Esophagus muscularis mucosa (tissue), 4 donors: Measurements from ENCODE around the gene SLC10A2. TPM values are rescaled to one million over a fixed set of nuclear protein-coding genes. Genes with fewer than 3 reads are reported as not detected.

ENCODE experiments used
- DNase-seq: peaks from one replicate; pipeline ENCODE4 v3.0.0-alpha.2; 2017; ENCODE audit errors: extremely low spot score
- H3K27ac ChIP-seq, 4 donors: fragments of 200-600 bp; sonication (generic); replicated peaks in 1 of 4; 1 replicate in 3 of 4; 2 replicates in 1 of 4; pipeline ENCODE4 v1.5.1; 2016 to 2019; ENCODE audit warnings: mild to moderate bottlenecking in 1 of 4
- H3K27me3 ChIP-seq, 4 donors: fragments of 200-600 bp; sonication (generic); one replicate each; pipeline versions ENCODE4 v1.5.1 to v1.6.0; 2016 to 2019
- H3K36me3 ChIP-seq, 4 donors: fragments of 200-600 bp; sonication (generic); one replicate each; pipeline ENCODE4 v1.5.1; 2016 to 2019
- H3K4me1 ChIP-seq, 4 donors: fragments of 200-600 bp; sonication (generic); one replicate each; pipeline ENCODE4 v1.5.1; 2016 to 2019
- H3K4me3 ChIP-seq, 4 donors: fragments of 200-600 bp; sonication (generic); 1 replicate in 2 of 4; 2 replicates in 2 of 4; pipeline ENCODE4 v1.5.1; 2016 to 2019; ENCODE audit warnings: mild to moderate bottlenecking in 4 of 4, moderate library complexity in 1 of 4
- H3K9me3 ChIP-seq, 4 donors: fragments of 200-600 bp; sonication (generic); 1 replicate in 3 of 4; 2 replicates in 1 of 4; pipeline ENCODE4 v1.5.1; 2016 to 2019
- CTCF ChIP-seq, 3 experiments: fragments of 200-600 bp in 2 of 3; fragments of 450-650 bp in 1 of 3; sonication (generic) in 2 of 3; IDR thresholded peaks; one replicate each; pipeline ENCODE4 v1.5.1; 2017 to 2019; ENCODE audit warnings: antibody characterized with exemption in 3 of 3, mild to moderate bottlenecking in 2 of 3, moderate library complexity in 1 of 3
- EP300 ChIP-seq: sonication (generic); formaldehyde crosslinking; IDR thresholded peaks from one replicate; pipeline ENCODE4 v1.6.1; 2017; ENCODE audit warnings: antibody characterized with exemption
- POLR2A ChIP-seq: fragments of 450-650 bp; IDR thresholded peaks from one replicate; pipeline ENCODE4 v1.6.1; 2017; ENCODE audit warnings: antibody characterized with exemption, moderate library complexity, mild to moderate bottlenecking, low read depth
- POLR2AphosphoS5 ChIP-seq, 2 donors: sonication (generic); formaldehyde crosslinking; IDR thresholded peaks; one replicate each; pipeline ENCODE4 v1.6.1; 2017; ENCODE audit warnings: antibody characterized with exemption in 2 of 2
- WGBS: methylation state at CpG from one replicate; pipeline ENCODE4 v1.1.5; 2018; 5-methylcytosine and 5-hydroxymethylcytosine counted together
- intact Hi-C: fragments of 100-400 bp; cut with DNase I; formaldehyde crosslinking; loops from one replicate; pipeline ENCODE4 v1.15.1; 2023
- total RNA-seq, 4 donors: library from RNA; depleted of rRNA; stranded (reverse); fragments of >200 nt; gene quantifications; one replicate each; pipeline versions ENCODE4 v1.1.0 to v1.2.1, GENCODE V29; 2016

SLC10A2 gene
- total RNA-seq, 4 donors from 2014 or later = not detected

GRCh38 chr13:103101901-103102300 is 35.7 kb upstream of the SLC10A2 start:
- intact Hi-C loops = no loop called here
- H3K27me3 ChIP-seq = no peaks in the 10 kb centered on the region
- H3K36me3 ChIP-seq = no peaks in the 10 kb centered on the region
- no peak overlapping the region for H3K27ac ChIP-seq
- H3K9me3 ChIP-seq = no peaks in the 10 kb centered on the region
- DNase-seq = no peak
- no peak for TF ChIP-seq CTCF (IDR thresholded peaks at IDR 0.05)
- no peak for TF ChIP-seq POLR2AphosphoS5 (IDR thresholded peaks at IDR 0.05)
- no peak for TF ChIP-seq POLR2A
- 91% methylated on average over 7 of the region's 7 CpGs for WGBS
- peaks cover 0 to 7% (median 0%) of the 10 kb centered on the region in 4 donors for H3K4me1 ChIP-seq
- no peak overlapping the region for H3K4me3 ChIP-seq

- no peaks in the 10 kb centered on the region for H3K27me3 ChIP-seq
- no peaks in the 10 kb centered on the region for H3K36me3 ChIP-seq
- 28% methylated on average over 2 of the region's 2 CpGs for WGBS
- no peaks in the 10 kb centered on the region for H3K9me3 ChIP-seq
- TF ChIP-seq POLR2AphosphoS5 (IDR thresholded peaks at IDR 0.05) (no peak), CTCF (IDR thresholded peaks at IDR 0.05) (no peak), EP300 (no peak), POLR2A (no peak)
- DNase-seq = no peak
- H3K27ac ChIP-seq = no peak overlapping the region
- H3K4me1 ChIP-seq = peaks cover 0 to 7% (median 0%) of the 10 kb centered on the region in 4 donors
- no peak overlapping the region for H3K4me3 ChIP-seq
- intact Hi-C loops = no loop called here
These were observed 35.3 kb upstream of the SLC10A2 start for GRCh38 chr13:103101500-103101899.

- no peak overlapping the region for H3K27ac ChIP-seq
- TF ChIP-seq EP300 (no peak), CTCF (IDR thresholded peaks at IDR 0.05) (no peak), POLR2A (no peak), POLR2AphosphoS5 (IDR thresholded peaks at IDR 0.05) (no peak)
These were observed 34.6 kb upstream of the SLC10A2 start for GRCh38 chr13:103100830-103101229.

GRCh38 chr13:103099722-103100293 is 33.6 kb upstream of the SLC10A2 start:
- H3K9me3 ChIP-seq = no peaks in the 10 kb centered on the region
- no peaks in the 10 kb centered on the region for H3K36me3 ChIP-seq
- no peak for DNase-seq
- TF ChIP-seq POLR2A = no peak
- no peak overlapping the region for H3K27ac ChIP-seq
- intact Hi-C loops = no loop called here
- H3K4me1 ChIP-seq = peaks cover 0 to 7% (median 0%) of the 10 kb centered on the region in 4 donors
- WGBS = 72% methylated on average over 5 of the region's 5 CpGs
- no peak overlapping the region for H3K4me3 ChIP-seq
- H3K27me3 ChIP-seq = no peaks in the 10 kb centered on the region

More at GRCh38 chr13:103100830-103101229, 34.6 kb upstream of the SLC10A2 start:
- Histone ChIP-seq H3K36me3 (no peaks in the 10 kb centered on the region), H3K9me3 (no peaks in the 10 kb centered on the region), H3K27me3 (no peaks in the 10 kb centered on the region), H3K4me1 (peaks cover 0 to 7% (median 0%) of the 10 kb centered on the region in 4 donors), H3K4me3 (no peak overlapping the region)
- intact Hi-C loops = no loop called here
- DNase-seq = no peak

GRCh38 chr13:103098535-103098934 is 32.3 kb upstream of the SLC10A2 start:
- Histone ChIP-seq H3K27me3 (no peaks in the 10 kb centered on the region), H3K9me3 (peaks cover 0 to 10% (median 5%) of the 10 kb centered on the region in 4 donors), H3K4me1 (peaks cover 0 to 7% (median 0%) of the 10 kb centered on the region in 4 donors), H3K36me3 (no peaks in the 10 kb centered on the region), H3K27ac (no peak overlapping the region), H3K4me3 (no peak overlapping the region)
- WGBS = 70% methylated on average over 3 of the region's 3 CpGs
- TF ChIP-seq POLR2AphosphoS5 (IDR thresholded peaks at IDR 0.05) (no peak), EP300 (no peak), POLR2A (no peak), CTCF (IDR thresholded peaks at IDR 0.05) (no peak)
- intact Hi-C loops = no loop called here
- no peak for DNase-seq
